ENCODE data around the gene TRA2B.

Gene TRA2B

GRCh38 chr3:185949515-185949914, 11.7 kb upstream of the TRA2B start:
- H3K4me3 ChIP-seq (ENCODE audit: low read depth in 1 of 2, low read length in 2 of 2), result no peak overlapping the region
- no peak overlapping the region for H3K9ac ChIP-seq (ENCODE audit: low read length)
- H3K9me3 ChIP-seq (ENCODE audit: low read length), result no peaks in the 10 kb centered on the region
- no peaks in the 10 kb centered on the region for H3K27me3 ChIP-seq (ENCODE audit: control insufficient read depth in 1 of 2, insufficient read depth in 2 of 2, low read length in 2 of 2)
- H3K27ac ChIP-seq (ENCODE audit: low read depth, low read length), result no peak overlapping the region
- no peaks in the 10 kb centered on the region for H3K4me1 ChIP-seq (ENCODE audit: insufficient read depth, low read length)
- no peaks in the 10 kb centered on the region for H3K36me3 ChIP-seq (ENCODE audit: insufficient read depth, low read length)

DNA sequence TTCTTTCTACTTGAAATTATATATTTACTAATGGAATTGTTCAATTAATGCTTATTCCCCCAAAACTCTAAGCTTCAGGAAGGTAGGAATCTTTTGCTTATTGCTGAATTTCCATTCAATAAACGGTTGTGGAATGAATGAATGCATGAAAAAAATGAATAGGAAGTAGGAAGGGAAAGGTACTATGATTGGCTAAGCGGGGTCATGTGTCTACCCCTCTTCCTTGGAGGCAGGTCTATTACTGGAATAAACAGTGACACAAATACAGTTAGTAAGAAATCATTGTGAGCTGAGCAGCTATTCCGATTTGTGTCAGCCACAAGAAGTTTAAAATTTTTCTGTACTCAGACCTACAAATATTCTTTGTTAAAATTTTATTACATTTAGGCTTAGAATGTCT, 10.5 kb upstream of the TRA2B start:
- H3K27me3 ChIP-seq (ENCODE audit: control insufficient read depth in 1 of 2, insufficient read depth in 2 of 2, low read length in 2 of 2), result no peaks in the 10 kb centered on the region
- no peak overlapping the region for H3K27ac ChIP-seq (ENCODE audit: low read depth, low read length)
- H3K36me3 ChIP-seq (ENCODE audit: insufficient read depth, low read length), result no peaks in the 10 kb centered on the region
- no peaks in the 10 kb centered on the region for H3K9me3 ChIP-seq (ENCODE audit: low read length)
- H3K4me1 ChIP-seq (ENCODE audit: insufficient read depth, low read length), result peaks cover 7% of the 10 kb centered on the region
- H3K9ac ChIP-seq (ENCODE audit: low read length), result no peak overlapping the region
- no peak overlapping the region for H3K4me3 ChIP-seq (ENCODE audit: low read depth in 1 of 2, low read length in 2 of 2)

DNA sequence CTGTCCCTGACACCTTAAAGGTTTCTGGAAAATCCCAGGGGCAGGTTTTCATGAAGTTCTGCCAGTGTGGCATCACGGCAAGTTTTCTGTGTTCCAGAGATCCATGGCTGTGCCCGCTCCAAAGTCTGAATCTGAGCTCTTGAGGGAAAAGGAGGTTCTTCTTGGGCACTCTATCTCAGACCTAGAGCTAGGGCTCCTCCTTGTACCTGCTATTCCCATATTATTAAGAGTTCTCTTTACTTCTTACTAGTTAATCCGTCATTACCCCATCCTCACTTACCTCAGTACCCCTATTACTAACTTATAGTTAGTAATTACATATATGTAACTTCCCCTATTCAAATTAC, 5.9 kb upstream of the TRA2B start:
- Histone ChIP-seq H3K36me3 (ENCODE audit: insufficient read depth, low read length) (no peaks in the 10 kb centered on the region), H3K27me3 (ENCODE audit: control insufficient read depth in 1 of 2, insufficient read depth in 2 of 2, low read length in 2 of 2) (no peaks in the 10 kb centered on the region), H3K9me3 (ENCODE audit: low read length) (no peaks in the 10 kb centered on the region), H3K4me1 (ENCODE audit: insufficient read depth, low read length) (peaks cover 11% of the 10 kb centered on the region), H3K9ac (ENCODE audit: low read length) (no peak overlapping the region), H3K4me3 (ENCODE audit: low read depth in 1 of 2, low read length in 2 of 2) (no peak overlapping the region), H3K27ac (ENCODE audit: low read depth, low read length) (no peak overlapping the region)

- Histone ChIP-seq H3K36me3 (ENCODE audit: insufficient read depth, low read length) (no peaks in the 10 kb centered on the region), H3K4me1 (ENCODE audit: insufficient read depth, low read length) (peaks cover 11% of the 10 kb centered on the region), H3K9ac (ENCODE audit: low read length) (no peak overlapping the region), H3K9me3 (ENCODE audit: low read length) (no peaks in the 10 kb centered on the region), H3K4me3 (ENCODE audit: low read depth in 1 of 2, low read length in 2 of 2) (peak overlapping the region in 1 of 2 donors; percentile 4), H3K27me3 (ENCODE audit: control insufficient read depth in 1 of 2, insufficient read depth in 2 of 2, low read length in 2 of 2) (no peaks in the 10 kb centered on the region), H3K27ac (ENCODE audit: low read depth, low read length) (no peak overlapping the region)
These were observed 5.3 kb upstream of the TRA2B start for GRCh38 chr3:185942907-185943759.

GRCh38 chr3:185942396-185942795, 4.6 kb upstream of the TRA2B start:
- Histone ChIP-seq H3K36me3 (ENCODE audit: insufficient read depth, low read length) (no peaks in the 10 kb centered on the region), H3K27me3 (ENCODE audit: control insufficient read depth in 1 of 2, insufficient read depth in 2 of 2, low read length in 2 of 2) (no peaks in the 10 kb centered on the region), H3K9me3 (ENCODE audit: low read length) (no peaks in the 10 kb centered on the region), H3K27ac (ENCODE audit: low read depth, low read length) (no peak overlapping the region), H3K4me1 (ENCODE audit: insufficient read depth, low read length) (peaks cover 11% of the 10 kb centered on the region), H3K9ac (ENCODE audit: low read length) (no peak overlapping the region), H3K4me3 (ENCODE audit: low read depth in 1 of 2, low read length in 2 of 2) (no peak overlapping the region)

DNA sequence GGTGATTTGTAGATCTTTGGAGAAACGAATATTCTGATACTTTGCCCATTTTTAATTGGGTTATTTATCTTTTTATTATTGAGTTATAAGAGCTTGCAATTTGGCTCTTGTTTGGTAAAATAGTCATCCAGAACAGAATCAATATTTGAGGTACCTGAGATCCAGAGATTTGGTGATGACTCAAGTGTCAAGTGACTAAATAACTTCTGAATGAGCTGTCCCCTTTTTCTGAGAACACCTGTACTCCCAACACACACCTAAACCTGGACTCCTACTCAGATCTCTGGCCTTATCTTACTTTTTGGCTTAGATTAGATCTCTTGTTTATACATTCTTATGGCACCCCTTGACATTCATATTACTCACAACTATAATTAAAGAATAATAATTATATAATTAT, 3.1 kb upstream of the TRA2B start:
- no peaks in the 10 kb centered on the region for H3K9me3 ChIP-seq (ENCODE audit: low read length)
- H3K27ac ChIP-seq (ENCODE audit: low read depth, low read length), result no peak overlapping the region
- H3K36me3 ChIP-seq (ENCODE audit: insufficient read depth, low read length), result no peaks in the 10 kb centered on the region
- no peaks in the 10 kb centered on the region for H3K27me3 ChIP-seq (ENCODE audit: control insufficient read depth in 1 of 2, insufficient read depth in 2 of 2, low read length in 2 of 2)
- no peak overlapping the region for H3K9ac ChIP-seq (ENCODE audit: low read length)
- no peak overlapping the region for H3K4me3 ChIP-seq (ENCODE audit: low read depth in 1 of 2, low read length in 2 of 2)
- peaks cover 11% of the 10 kb centered on the region for H3K4me1 ChIP-seq (ENCODE audit: insufficient read depth, low read length)

DNA sequence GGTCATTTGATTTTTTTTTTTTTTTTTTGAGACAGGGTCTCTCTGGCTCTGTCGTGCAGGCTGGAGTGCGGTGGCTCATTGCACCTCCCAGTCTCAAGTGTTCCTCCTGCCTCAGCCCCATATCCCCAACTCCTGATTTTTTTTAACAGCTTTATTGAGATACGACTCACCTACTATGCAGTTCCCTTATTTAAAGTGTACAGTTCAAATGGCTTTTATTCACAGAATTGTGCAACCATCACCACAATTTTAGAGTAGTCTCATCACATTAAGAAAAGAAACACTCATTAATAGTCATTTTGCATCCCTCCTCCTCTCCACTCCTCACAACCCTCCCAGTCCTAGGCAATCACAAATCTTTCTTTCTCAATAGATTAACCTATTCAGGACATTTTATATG, 1.9 kb upstream of the TRA2B start:
- no peaks in the 10 kb centered on the region for H3K36me3 ChIP-seq (ENCODE audit: insufficient read depth, low read length)
- no peaks in the 10 kb centered on the region for H3K9me3 ChIP-seq (ENCODE audit: low read length)
- no peak overlapping the region for H3K4me3 ChIP-seq (ENCODE audit: low read depth in 1 of 2, low read length in 2 of 2)
- peaks cover 21% of the 10 kb centered on the region for H3K4me1 ChIP-seq (ENCODE audit: insufficient read depth, low read length)
- H3K27me3 ChIP-seq (ENCODE audit: control insufficient read depth in 1 of 2, insufficient read depth in 2 of 2, low read length in 2 of 2), result no peaks in the 10 kb centered on the region
- no peak overlapping the region for H3K9ac ChIP-seq (ENCODE audit: low read length)
- no peak overlapping the region for H3K27ac ChIP-seq (ENCODE audit: low read depth, low read length)

GRCh38 chr3:185936814-185937688, 763 bp downstream of the TRA2B start:
- Histone ChIP-seq H3K4me3 (ENCODE audit: low read depth in 1 of 2, low read length in 2 of 2) (peak overlapping the region; percentile 85 to 92), H3K27ac (ENCODE audit: low read depth, low read length) (peak overlapping the region; percentile 100), H3K9me3 (ENCODE audit: low read length) (no peaks in the 10 kb centered on the region), H3K9ac (ENCODE audit: low read length) (peak overlapping the region; percentile 100), H3K36me3 (ENCODE audit: insufficient read depth, low read length) (no peaks in the 10 kb centered on the region), H3K4me1 (ENCODE audit: insufficient read depth, low read length) (peaks cover 31% of the 10 kb centered on the region), H3K27me3 (ENCODE audit: control insufficient read depth in 1 of 2, insufficient read depth in 2 of 2, low read length in 2 of 2) (no peaks in the 10 kb centered on the region)

GRCh38 chr3:185936273-185936629, 1.6 kb downstream of the TRA2B start:
- peaks cover 38% of the 10 kb centered on the region for H3K4me1 ChIP-seq (ENCODE audit: insufficient read depth, low read length)
- H3K36me3 ChIP-seq (ENCODE audit: insufficient read depth, low read length), result no peaks in the 10 kb centered on the region
- H3K9ac ChIP-seq (ENCODE audit: low read length), result peak overlapping the region; percentile 100
- H3K4me3 ChIP-seq (ENCODE audit: low read depth in 1 of 2, low read length in 2 of 2), result peak overlapping the region; percentile 85 to 92
- no peaks in the 10 kb centered on the region for H3K27me3 ChIP-seq (ENCODE audit: control insufficient read depth in 1 of 2, insufficient read depth in 2 of 2, low read length in 2 of 2)
- peak overlapping the region; percentile 100 for H3K27ac ChIP-seq (ENCODE audit: low read depth, low read length)
- H3K9me3 ChIP-seq (ENCODE audit: low read length), result no peaks in the 10 kb centered on the region

- Histone ChIP-seq H3K27me3 (ENCODE audit: control insufficient read depth in 1 of 2, insufficient read depth in 2 of 2, low read length in 2 of 2) (no peaks in the 10 kb centered on the region), H3K9me3 (ENCODE audit: low read length) (no peaks in the 10 kb centered on the region), H3K27ac (ENCODE audit: low read depth, low read length) (no peak overlapping the region), H3K9ac (ENCODE audit: low read length) (peak overlapping the region; percentile 100), H3K4me1 (ENCODE audit: insufficient read depth, low read length) (peaks cover 44% of the 10 kb centered on the region), H3K4me3 (ENCODE audit: low read depth in 1 of 2, low read length in 2 of 2) (peak overlapping the region; percentile 85 to 92), H3K36me3 (ENCODE audit: insufficient read depth, low read length) (no peaks in the 10 kb centered on the region)
These were observed 2.1 kb downstream of the TRA2B start for GRCh38 chr3:185935465-185936272.
